ENCODE data around the gene MYO1H. TPM values are rescaled to one million over a fixed set of nuclear protein-coding genes. Genes with fewer than 3 reads are reported as not detected.

Gene MYO1H
- total RNA-seq, 1 donor from 2014 or later = not detected

- no peak for DNase-seq (ENCODE audit: low read depth, low spot score)
These were observed 101.1 kb downstream of the MYO1H start for GRCh38 chr12:109448707-109449390.

GRCh38 chr12:109449845-109450532 is 102.3 kb downstream of the MYO1H start:
- DNase-seq (ENCODE audit: low read depth, low spot score) = no peak

DNA sequence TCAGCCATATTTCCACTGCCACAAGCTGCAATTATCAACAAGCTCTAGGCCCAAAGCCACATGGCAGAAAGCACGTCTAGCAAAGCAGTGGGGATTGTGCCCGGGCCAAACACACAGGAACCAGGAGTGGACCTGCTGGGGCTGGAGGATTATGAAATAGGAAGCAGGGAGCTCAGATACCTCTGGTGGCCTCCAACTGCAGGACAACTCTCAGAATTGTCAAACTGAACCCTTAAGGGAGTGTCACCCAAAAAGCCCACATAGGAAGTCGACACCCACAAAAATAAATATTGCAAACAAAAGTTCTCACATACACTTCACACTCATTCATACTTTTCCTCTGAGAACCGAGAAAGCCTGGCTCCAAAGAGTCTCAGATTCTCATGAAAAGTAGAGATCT is 103.3 kb downstream of the MYO1H start:
- no peak for DNase-seq (ENCODE audit: low read depth, low spot score)

GRCh38 chr12:109451400-109451799 is 103.7 kb downstream of the MYO1H start:
- DNase-seq (ENCODE audit: low read depth, low spot score) = no peak

- DNase-seq (ENCODE audit: low read depth, low spot score) = no peak
These were observed 104.8 kb downstream of the MYO1H start for GRCh38 chr12:109452489-109452888.

GRCh38 chr12:109455706-109456105 is 108.0 kb downstream of the MYO1H start:
- DNase-seq (ENCODE audit: low read depth, low spot score) = no peak

GRCh38 chr12:109458086-109458485 is 110.4 kb downstream of the MYO1H start:
- no peak for DNase-seq (ENCODE audit: low read depth, low spot score)

- no peak for DNase-seq (ENCODE audit: low read depth, low spot score)
These were observed 111.1 kb downstream of the MYO1H start for GRCh38 chr12:109458771-109459208.

DNA sequence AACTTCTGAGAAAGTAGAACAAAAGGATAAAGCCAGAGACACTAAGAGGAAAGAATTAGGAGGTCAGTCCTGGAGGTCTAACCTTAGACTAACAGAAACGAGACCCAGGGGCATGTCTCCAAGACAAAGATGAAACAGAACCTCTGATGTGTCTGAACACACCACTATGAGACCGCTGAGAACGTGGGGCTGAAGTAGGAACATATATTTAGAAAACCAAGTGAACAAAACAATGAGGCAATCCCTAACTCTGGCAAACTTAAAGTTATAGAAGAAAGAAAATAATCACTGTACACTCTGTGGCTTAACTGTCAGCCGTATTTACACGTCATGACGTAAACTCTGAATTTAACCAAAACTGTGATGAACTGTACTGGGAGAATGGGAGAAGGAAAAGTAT is 111.5 kb downstream of the MYO1H start:
- DNase-seq (ENCODE audit: low read depth, low spot score) = no peak

DNA sequence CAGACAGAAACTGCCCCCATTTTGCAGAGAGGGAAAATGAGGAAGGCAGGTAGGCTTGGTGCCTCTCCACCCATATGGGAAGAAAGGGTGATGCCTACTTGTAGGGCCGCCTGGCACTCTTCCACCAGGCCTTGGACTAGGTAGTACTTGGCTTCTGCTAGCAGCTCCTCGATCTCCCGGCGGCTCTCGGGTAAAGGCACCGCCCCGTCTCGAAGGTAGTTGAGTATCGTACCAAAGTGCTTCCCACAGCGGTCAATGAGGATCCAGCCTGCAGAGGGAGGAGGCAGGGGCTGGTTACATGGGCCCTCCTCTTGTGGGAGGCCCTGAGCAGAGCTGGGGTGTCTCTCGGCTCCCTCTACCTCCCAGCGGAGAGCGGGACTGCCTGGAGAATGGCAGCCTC is 112.8 kb downstream of the MYO1H start:
- no peak for DNase-seq (ENCODE audit: low read depth, low spot score)

- no peak for DNase-seq (ENCODE audit: low read depth, low spot score)
These were observed 113.5 kb downstream of the MYO1H start for GRCh38 chr12:109461049-109461845.

DNA sequence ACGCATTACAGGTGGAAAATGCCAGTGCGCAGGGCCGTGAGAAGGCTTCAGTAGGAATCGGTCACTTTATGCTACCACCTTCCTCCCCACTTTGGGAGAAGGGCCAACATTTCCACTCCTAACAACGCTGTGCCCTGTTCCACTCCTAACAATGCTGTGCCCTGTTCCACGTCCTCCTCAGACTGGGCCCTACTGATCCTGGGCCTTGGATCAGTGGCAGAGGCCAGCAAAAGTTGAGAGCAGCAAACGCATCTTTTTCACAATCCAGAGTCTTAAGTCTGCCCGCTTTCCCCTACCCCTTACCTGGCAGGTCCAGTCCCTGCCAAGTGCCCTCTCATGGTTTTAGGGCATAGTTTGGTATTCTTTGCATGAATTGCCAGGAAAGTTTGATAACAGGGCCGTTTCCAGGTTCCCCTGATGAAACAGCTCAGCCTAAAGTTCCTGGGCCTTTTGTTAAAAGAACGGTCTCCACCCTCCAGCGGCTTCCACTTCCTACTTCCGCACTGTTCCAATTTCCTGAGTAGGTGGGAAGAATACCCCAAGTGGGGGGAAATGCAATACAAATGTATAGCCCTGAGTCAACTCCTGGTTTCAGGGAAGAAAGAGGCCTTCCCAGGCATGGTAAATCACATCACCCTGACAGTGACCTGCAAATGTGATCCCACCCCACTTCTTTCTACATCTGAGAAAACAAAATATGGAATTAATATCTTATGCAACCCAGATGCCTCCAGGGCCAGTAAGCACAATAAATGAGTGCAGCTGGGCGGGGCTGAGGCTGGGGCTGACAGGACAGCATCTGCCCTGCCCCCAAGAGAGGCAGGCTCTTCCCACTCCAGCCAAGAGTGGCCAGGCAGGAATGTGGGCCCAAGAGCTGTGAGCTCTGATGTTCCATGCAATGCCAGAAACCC is 114.4 kb downstream of the MYO1H start:
- peak; percentile 65 for DNase-seq (ENCODE audit: low read depth, low spot score)

- DNase-seq (ENCODE audit: low read depth, low spot score) = peak; percentile 91
These were observed 115.4 kb downstream of the MYO1H start for GRCh38 chr12:109462868-109463692.

GRCh38 chr12:109463756-109464155 is 116.1 kb downstream of the MYO1H start:
- no peak for DNase-seq (ENCODE audit: low read depth, low spot score)

- DNase-seq (ENCODE audit: low read depth, low spot score) = no peak
These were observed 117.1 kb downstream of the MYO1H start for GRCh38 chr12:109464642-109465351.

GRCh38 chr12:109466305-109466704 is 118.6 kb downstream of the MYO1H start:
- no peak for DNase-seq (ENCODE audit: low read depth, low spot score)

GRCh38 chr12:109466821-109467220 is 119.1 kb downstream of the MYO1H start:
- no peak for DNase-seq (ENCODE audit: low read depth, low spot score)

- no peak for DNase-seq (ENCODE audit: low read depth, low spot score)
These were observed 120.4 kb downstream of the MYO1H start for GRCh38 chr12:109467978-109468676.

DNA sequence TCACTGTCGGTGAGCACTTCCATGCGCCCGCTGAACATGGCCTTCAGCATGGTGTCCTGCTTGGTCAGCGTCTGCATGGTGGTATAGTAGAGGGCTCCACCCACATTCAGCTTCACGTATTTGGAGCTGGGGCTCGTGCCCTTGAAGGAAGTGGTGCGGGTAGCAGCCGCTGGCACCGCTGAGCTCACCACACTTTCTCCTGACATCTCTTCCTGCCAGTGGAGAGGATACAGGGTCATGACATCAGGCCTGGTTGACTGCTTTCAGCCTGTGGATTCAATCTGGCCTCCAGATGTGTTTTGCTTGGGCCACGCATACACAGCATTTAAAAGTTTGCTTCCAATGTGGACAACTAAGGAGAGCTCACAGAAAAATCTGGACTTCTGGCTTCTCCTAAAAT is 121.8 kb downstream of the MYO1H start:
- no peak for DNase-seq (ENCODE audit: low read depth, low spot score)
